SHP77 treated with DMSO at 0.1 percent for 48 hours (cell line): ENCODE results near the gene VKORC1L1.
"Not testable (repeated sequence)": the region's sequence is repeated elsewhere in the genome, so short reads cannot be mapped to it uniquely, and the experiment has no call there.

Experiments
- DNase-seq: peaks from one replicate; lab custom pipeline; 2025; lab: John Stamatoyannopoulos, UW

Gene VKORC1L1

DNA sequence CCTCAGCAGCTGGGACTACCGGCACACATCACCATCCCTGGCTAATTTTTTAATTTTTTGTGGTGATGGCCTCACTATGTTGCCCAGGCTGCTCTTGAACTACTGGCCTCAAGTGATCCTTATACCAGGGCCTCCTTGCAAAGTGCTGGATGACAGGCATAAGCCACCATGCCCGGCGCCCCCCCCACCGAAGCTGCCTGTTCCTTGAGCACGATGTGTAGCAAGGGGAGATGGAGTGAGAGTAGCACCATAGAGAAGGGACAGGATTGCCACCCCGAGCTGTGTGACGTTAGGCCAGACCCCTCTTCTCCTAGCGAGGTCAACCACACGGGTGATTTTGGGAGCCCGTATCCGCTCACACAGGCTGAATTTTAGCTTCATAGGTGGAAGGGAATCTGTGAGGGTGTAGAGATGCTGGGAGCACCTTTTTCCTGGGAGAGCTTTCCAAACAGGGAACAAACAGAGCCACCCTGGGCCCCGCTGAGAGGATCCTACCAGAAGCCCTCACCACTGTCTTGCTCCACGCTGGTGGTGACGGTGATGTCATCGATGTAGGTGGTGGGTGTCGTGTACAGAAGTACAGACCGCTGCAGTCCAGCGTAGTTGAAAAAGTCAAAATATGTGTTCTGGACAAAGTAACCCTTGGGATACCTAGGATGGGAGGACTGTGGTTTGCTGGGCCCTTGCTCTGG, 106.2 kb downstream of the VKORC1L1 start:
- no peak for DNase-seq

GRCh38 chr7:65979583-65980477, 107.0 kb downstream of the VKORC1L1 start:
- DNase-seq: no peak

- no peak for DNase-seq
Measured at GRCh38 chr7:65980478-65981250, 107.8 kb downstream of the VKORC1L1 start.

- DNase-seq: peak; percentile 77
Measured at GRCh38 chr7:65981965-65982792, 109.3 kb downstream of the VKORC1L1 start, which contains the start of gene GUSB. GUSB (minus strand) TSS chr7:65982213; CDS start chr7:65982183, 30 bp downstream.

- DNase-seq: no peak
Measured at GRCh38 chr7:65983965-65984658, 111.2 kb downstream of the VKORC1L1 start.

- no peak for DNase-seq
Measured at GRCh38 chr7:65988084-65988483, 115.2 kb downstream of the VKORC1L1 start.

DNA sequence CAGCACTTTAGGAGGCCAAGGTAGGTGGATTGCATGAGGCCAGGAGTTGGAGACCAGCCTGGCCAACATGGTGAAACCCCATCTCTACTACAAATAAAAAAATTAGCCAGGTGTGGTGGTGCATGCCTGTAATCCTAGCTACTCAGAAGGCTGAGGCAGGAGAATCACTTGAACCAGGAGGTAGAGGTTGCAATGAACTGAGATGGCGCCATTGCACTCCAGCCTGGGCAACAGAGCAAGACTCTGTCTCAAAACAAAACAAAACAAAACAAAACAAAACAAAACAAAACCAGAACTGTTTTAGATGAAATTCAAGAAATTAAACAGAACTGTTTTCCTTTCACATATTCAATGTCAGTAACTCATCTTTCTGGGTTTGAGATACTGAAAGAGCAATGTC, 115.6 kb downstream of the VKORC1L1 start:
- not testable (repeated sequence) for DNase-seq

DNA sequence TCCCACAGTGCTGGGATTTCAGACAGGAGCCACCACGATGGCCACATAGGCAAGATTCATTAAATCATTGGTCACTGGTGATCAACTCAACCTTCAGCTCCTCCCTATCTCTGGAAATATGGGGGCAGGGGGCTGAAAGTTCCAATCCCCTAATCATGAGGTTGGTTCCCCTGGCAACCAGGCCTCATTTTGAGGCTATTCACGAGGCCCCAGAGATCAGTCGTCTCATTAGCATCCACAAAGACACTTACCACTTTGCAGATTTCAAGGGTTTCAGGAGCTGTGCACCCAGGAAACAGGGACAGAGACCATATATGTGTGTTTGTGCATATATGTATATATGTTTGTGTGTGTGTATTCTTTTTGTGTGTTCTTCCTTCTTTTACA, 116.8 kb downstream of the VKORC1L1 start:
- DNase-seq: no peak

DNA sequence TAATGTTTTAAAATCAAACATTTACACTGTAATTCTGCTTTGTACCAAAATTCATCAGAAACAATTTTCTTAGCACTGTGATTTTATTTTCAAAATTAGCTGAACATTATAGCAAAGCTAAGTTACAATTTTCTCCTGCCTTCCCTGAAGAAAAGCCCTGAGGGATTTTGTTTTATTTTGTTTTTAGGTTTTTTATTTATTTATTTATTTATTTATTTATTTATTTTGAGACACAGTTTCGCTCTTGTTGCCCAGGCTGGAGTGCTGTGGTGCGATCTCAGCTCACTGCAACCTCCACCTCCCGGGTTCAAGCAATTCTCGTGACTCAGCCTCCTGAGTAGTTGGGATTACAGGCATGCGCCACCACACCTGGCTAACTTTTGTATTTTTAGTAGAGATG, 119.0 kb downstream of the VKORC1L1 start:
- DNase-seq: not testable (repeated sequence)

- no peak for DNase-seq
Measured at GRCh38 chr7:65992526-65992925, 119.7 kb downstream of the VKORC1L1 start.

GRCh38 chr7:65994984-65995383, 122.1 kb downstream of the VKORC1L1 start:
- not testable (repeated sequence) for DNase-seq

- DNase-seq: not testable (repeated sequence)
Measured at GRCh38 chr7:66000823-66001417, 128.0 kb downstream of the VKORC1L1 start.

GRCh38 chr7:66005115-66005671, 132.3 kb downstream of the VKORC1L1 start:
- DNase-seq: not testable (repeated sequence)

GRCh38 chr7:66007232-66007631, 134.4 kb downstream of the VKORC1L1 start:
- no peak for DNase-seq
